HepG2 (cell line): Measurements from ENCODE around the gene C20orf96. TPM values are rescaled to one million over a fixed set of nuclear protein-coding genes. Genes with fewer than 3 reads are reported as not detected.

ENCODE experiments used
- ARID2 ChIP-seq: sonication (generic); formaldehyde crosslinking; IDR thresholded peaks from 2 replicates; pipeline ENCODE4 v1.8.1; 2022; ENCODE audit warnings: mild to moderate bottlenecking, missing genetic modification reagents, borderline replicate concordance
- ARNT2 ChIP-seq: sonication (generic); formaldehyde crosslinking; IDR thresholded peaks from 2 replicates; pipeline ENCODE4 v1.8.0; 2022; ENCODE audit warnings: mild to moderate bottlenecking, low read depth, missing genetic modification reagents, moderate library complexity
- ATF1 ChIP-seq: IDR thresholded peaks from 2 replicates; pipeline ENCODE4 v1.6.1; 2016; ENCODE audit warnings: mild to moderate bottlenecking, control low read depth
- BRCA1 ChIP-seq: sonication (generic); formaldehyde crosslinking; IDR thresholded peaks from 2 replicates; pipeline ENCODE4 v1.4.0; 2020; ENCODE audit warnings: missing genetic modification reagents
- ELF4 ChIP-seq: sonication (generic); formaldehyde crosslinking; IDR thresholded peaks from 2 replicates; pipeline ENCODE4 v1.5.0; 2020; ENCODE audit warnings: missing genetic modification reagents, mild to moderate bottlenecking, moderate library complexity, borderline replicate concordance
- PAF1 ChIP-seq: IDR thresholded peaks from 2 replicates; pipeline ENCODE4 v1.6.1; 2016; ENCODE audit warnings: missing genetic modification reagents, missing compliant biosample characterization
- PRMT3 ChIP-seq: sonication (generic); formaldehyde crosslinking; IDR thresholded peaks from 2 replicates; pipeline ENCODE4 v1.8.1; 2022; ENCODE audit warnings: low read depth, mild to moderate bottlenecking, moderate library complexity, missing genetic modification reagents, borderline replicate concordance
- SOX13 ChIP-seq, 3 experiments: fragments of 450-650 bp in 1 of 3; sonication (generic) in 1 of 3; formaldehyde crosslinking in 1 of 3; IDR thresholded peaks in 2 of 3; conservative IDR thresholded peaks in 1 of 3; 2 replicates each; pipeline versions ENCODE4 v1.5.0 to v1.6.1; 2016 to 2020; ENCODE audit warnings: antibody characterized with exemption in 1 of 3, mild to moderate bottlenecking in 1 of 3, missing compliant biosample characterization in 1 of 3, missing genetic modification reagents in 1 of 3, moderate library complexity in 1 of 3
- ZNF121 ChIP-seq: sonication (generic); formaldehyde crosslinking; IDR thresholded peaks from 2 replicates; pipeline ENCODE4 v1.5.0; 2020; ENCODE audit warnings: mild to moderate bottlenecking, missing genetic modification reagents
- ZNF160 ChIP-seq: sonication (generic); formaldehyde crosslinking; IDR thresholded peaks from 2 replicates; pipeline ENCODE4 v1.8.0; 2022; ENCODE audit warnings: mild to moderate bottlenecking, inconsistent platforms, missing genetic modification reagents
- ZNF180 ChIP-seq: sonication (generic); formaldehyde crosslinking; IDR thresholded peaks from 2 replicates; pipeline ENCODE4 v1.4.0; 2020; ENCODE audit warnings: low read depth, missing genetic modification reagents, borderline replicate concordance
- ZNF234 ChIP-seq: sonication (generic); formaldehyde crosslinking; conservative IDR thresholded peaks from 2 replicates; pipeline ENCODE4 v1.5.1; 2020; ENCODE audit warnings: mild to moderate bottlenecking, missing genetic modification reagents
- ZNF777 ChIP-seq: sonication (generic); formaldehyde crosslinking; IDR thresholded peaks from 2 replicates; pipeline ENCODE4 v1.4.0; 2020; ENCODE audit warnings: missing genetic modification reagents
- ZNF790 ChIP-seq: sonication (generic); formaldehyde crosslinking; IDR thresholded peaks from 2 replicates; pipeline ENCODE4 v1.8.0; 2022; ENCODE audit warnings: missing genetic modification reagents, mild to moderate bottlenecking, borderline replicate concordance
- ZSCAN29 ChIP-seq: sonication (generic); formaldehyde crosslinking; conservative IDR thresholded peaks from 2 replicates; pipeline ENCODE4 v1.4.0; 2020; ENCODE audit warnings: mild to moderate bottlenecking, missing genetic modification reagents
- polyA plus RNA-seq, 8 experiments: library from polyadenylated mRNA; depleted of rRNA in 3 of 8; stranded (reverse) in 7 of 8; unstranded in 1 of 8; fragments of >200 nt; fragmentation: Illumina TruSeq in 4 of 8; extraction: Trizol in 4 of 8; gene quantifications; 2 replicates each; pipeline versions ENCODE4 v1.2.1 to v1.2.3, GENCODE V29; 2011 to 2016; ENCODE audit warnings: low read depth in 4 of 8, missing spikeins in 1 of 8, mixed read lengths in 1 of 8; ENCODE audit not compliant: insufficient read depth in 1 of 8
- total RNA-seq, 5 experiments: library from RNA; depleted of rRNA; stranded (reverse); fragments of >200 nt; fragmentation: Illumina TruSeq; extraction: Trizol; gene quantifications; 2 replicates each; pipeline ENCODE4 v1.2.3, GENCODE V29; 2016; ENCODE audit warnings: low read depth in 1 of 5
- TF ChIP-seq, protein P1 (sequence below): IDR thresholded peaks from 2 replicates; pipeline ENCODE4 v1.6.1; 2016; ENCODE audit warnings: mild to moderate bottlenecking, missing biosample characterization, missing genetic modification reagents
- TF ChIP-seq, protein P2 (sequence below): sonication (generic); formaldehyde crosslinking; IDR thresholded peaks from 2 replicates; pipeline ENCODE4 v1.4.0; 2020; ENCODE audit warnings: missing genetic modification reagents
- TF ChIP-seq, protein P3 (sequence below), 2 experiments: sonication (generic) in 1 of 2; formaldehyde crosslinking in 1 of 2; IDR thresholded peaks; 2 replicates each; pipeline versions ENCODE4 v1.4.0 to v1.6.1; 2016 to 2020; ENCODE audit warnings: borderline replicate concordance in 1 of 2, low read depth in 1 of 2, mild to moderate bottlenecking in 1 of 2, missing genetic modification reagents in 1 of 2
- TF ChIP-seq, protein P4 (sequence below): sonication (generic); formaldehyde crosslinking; IDR thresholded peaks from 2 replicates; pipeline ENCODE4 v1.9.0; 2021; ENCODE audit warnings: missing genetic modification reagents, borderline replicate concordance

The C20orf96 gene
- total and polyA plus RNA-seq, 2 of the 13 experiments (the other 11 are each of a cell fraction or from before 2014, with no cell fraction given) = 3.8 to 20.6 TPM

DNA sequence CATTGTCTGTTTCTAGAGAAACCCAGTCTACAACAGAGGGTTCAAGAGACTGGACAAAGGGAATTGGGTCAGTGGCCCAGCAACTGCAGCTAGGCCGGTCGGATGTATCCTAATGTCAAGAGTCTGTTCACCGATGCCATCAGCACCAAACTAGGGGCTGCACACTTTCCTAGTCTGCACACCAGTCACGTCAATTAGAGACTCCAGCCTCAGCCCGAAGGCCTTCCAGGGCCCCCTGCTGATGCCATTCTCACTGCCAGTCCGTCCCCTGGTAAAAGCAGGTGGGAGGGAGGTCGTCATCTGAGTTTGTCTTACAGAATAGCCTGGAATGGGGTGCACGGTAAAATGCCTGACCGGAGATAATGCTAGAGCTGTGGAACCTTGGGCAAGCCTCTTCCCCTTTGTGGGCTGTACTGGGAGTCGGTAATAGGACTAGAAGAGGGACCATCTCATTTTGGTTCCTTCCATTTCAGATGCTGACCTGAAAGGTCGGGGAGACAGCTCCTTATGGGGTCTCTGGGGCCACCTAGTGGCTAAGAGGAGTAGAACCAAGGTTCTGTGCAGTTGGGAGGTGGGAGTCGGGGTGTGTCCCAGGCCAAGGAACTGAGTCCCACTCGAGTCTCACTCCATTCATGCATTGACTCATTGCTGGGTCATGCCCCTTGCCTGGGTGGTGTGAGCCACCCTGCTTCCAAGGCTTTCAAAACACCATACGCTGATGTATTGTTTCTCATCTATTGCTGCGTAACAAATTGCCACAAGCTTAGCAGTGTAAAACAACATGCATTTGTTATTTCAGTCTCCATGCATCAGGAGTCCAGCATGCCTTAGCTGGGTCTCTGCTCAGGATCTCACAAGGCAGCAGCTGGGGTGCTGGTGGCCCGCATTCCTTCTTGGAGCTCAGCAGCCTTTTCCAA lies 39.9 kb upstream of the C20orf96 start (continued):
- no peak for TF ChIP-seq ZNF234
- TF ChIP-seq, protein P1, sequence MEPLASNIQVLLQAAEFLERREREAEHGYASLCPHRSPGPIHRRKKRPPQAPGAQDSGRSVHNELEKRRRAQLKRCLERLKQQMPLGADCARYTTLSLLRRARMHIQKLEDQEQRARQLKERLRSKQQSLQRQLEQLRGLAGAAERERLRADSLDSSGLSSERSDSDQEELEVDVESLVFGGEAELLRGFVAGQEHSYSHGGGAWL = no peak
- 0 out of 2 replicates have a peak, but pooled peaks have one; percentile 56 for TF ChIP-seq PAF1 (CRISPR knock-in tag)
- TF ChIP-seq ZNF180 (CRISPR knock-in tag) = no peak
- no peak for TF ChIP-seq PRMT3 (CRISPR knock-in tag)
- no peak for TF ChIP-seq ARID2
- TF ChIP-seq ZNF777 (CRISPR knock-in tag) = no peak
- TF ChIP-seq, protein P2, sequence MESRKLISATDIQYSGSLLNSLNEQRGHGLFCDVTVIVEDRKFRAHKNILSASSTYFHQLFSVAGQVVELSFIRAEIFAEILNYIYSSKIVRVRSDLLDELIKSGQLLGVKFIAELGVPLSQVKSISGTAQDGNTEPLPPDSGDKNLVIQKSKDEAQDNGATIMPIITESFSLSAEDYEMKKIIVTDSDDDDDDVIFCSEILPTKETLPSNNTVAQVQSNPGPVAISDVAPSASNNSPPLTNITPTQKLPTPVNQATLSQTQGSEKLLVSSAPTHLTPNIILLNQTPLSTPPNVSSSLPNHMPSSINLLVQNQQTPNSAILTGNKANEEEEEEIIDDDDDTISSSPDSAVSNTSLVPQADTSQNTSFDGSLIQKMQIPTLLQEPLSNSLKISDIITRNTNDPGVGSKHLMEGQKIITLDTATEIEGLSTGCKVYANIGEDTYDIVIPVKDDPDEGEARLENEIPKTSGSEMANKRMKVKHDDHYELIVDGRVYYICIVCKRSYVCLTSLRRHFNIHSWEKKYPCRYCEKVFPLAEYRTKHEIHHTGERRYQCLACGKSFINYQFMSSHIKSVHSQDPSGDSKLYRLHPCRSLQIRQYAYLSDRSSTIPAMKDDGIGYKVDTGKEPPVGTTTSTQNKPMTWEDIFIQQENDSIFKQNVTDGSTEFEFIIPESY (CRISPR knock-in tag) = no peak
- peak; percentile 83; the same call in 1 of the 2 replicates for TF ChIP-seq ZSCAN29
- TF ChIP-seq, protein P3, sequence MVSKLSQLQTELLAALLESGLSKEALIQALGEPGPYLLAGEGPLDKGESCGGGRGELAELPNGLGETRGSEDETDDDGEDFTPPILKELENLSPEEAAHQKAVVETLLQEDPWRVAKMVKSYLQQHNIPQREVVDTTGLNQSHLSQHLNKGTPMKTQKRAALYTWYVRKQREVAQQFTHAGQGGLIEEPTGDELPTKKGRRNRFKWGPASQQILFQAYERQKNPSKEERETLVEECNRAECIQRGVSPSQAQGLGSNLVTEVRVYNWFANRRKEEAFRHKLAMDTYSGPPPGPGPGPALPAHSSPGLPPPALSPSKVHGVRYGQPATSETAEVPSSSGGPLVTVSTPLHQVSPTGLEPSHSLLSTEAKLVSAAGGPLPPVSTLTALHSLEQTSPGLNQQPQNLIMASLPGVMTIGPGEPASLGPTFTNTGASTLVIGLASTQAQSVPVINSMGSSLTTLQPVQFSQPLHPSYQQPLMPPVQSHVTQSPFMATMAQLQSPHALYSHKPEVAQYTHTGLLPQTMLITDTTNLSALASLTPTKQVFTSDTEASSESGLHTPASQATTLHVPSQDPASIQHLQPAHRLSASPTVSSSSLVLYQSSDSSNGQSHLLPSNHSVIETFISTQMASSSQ (IDR thresholded peaks at IDR 0.05; ENCODE audit: low read depth) = no peak
- TF ChIP-seq, protein P3 (CRISPR knock-in tag; IDR thresholded peaks at IDR 0.05; ENCODE audit: borderline replicate concordance) = peak; percentile 57; the same call in 1 of the 2 replicates
- TF ChIP-seq ARNT2 (CRISPR knock-in tag) = no peak
- TF ChIP-seq, protein P4, sequence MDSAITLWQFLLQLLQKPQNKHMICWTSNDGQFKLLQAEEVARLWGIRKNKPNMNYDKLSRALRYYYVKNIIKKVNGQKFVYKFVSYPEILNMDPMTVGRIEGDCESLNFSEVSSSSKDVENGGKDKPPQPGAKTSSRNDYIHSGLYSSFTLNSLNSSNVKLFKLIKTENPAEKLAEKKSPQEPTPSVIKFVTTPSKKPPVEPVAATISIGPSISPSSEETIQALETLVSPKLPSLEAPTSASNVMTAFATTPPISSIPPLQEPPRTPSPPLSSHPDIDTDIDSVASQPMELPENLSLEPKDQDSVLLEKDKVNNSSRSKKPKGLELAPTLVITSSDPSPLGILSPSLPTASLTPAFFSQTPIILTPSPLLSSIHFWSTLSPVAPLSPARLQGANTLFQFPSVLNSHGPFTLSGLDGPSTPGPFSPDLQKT (CRISPR knock-in tag) = no peak
- TF ChIP-seq ZNF790 = 0 out of 2 replicates have a peak, but pooled peaks have one; percentile 40
- no peak for TF ChIP-seq ATF1 (CRISPR knock-in tag)
- TF ChIP-seq ZNF160 = no peak
- no peak for TF ChIP-seq ELF4 (CRISPR knock-in tag)
- TF ChIP-seq ZNF121 (CRISPR knock-in tag) = no peak
- no peak for TF ChIP-seq BRCA1 (CRISPR knock-in tag)
- no peak for TF ChIP-seq SOX13 (IDR thresholded peaks at IDR 0.05)
- no peak for TF ChIP-seq SOX13 (CRISPR knock-in tag; conservative IDR thresholded peaks at IDR 0.05 in 1 of 2, IDR thresholded peaks at IDR 0.05 in 1 of 2)
